Stimulated activated CD4-positive, alpha-beta T cell treated with anti-CD3 and anti-CD28 coated beads, Interleukin-1b, Interleukin-23, amount 100 ng/mL, for 1 hour (primary cell): ENCODE data around the gene TTC28.
"Not testable (repeated sequence)": the region's sequence is repeated elsewhere in the genome, so short reads cannot be mapped to it uniquely, and the experiment has no call there.

Experiments
- DNase-seq, 2 donors: peaks; one replicate each; pipeline ENCODE4 v3.0.0-alpha.2; 2020; ENCODE audit warnings: low read depth in 2 of 2

TTC28 gene

DNA sequence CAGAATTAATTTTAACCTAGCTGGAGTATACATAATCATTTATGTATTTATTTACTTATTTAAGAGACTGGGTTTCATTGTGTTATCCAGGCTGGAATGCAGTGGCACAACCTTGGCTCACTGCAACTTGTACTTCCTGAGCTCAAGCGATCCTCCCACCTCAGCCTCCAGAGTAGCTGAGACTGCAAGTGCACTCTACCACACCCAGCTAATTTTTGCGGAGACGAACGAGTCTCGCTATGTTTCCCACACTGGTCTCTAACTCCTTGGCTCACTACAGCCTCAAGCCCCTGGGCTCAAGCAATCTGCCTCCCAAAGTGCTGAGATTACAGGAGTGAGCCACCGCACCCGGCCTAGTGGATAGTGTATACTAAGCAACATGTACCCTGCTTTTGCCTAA lies 1.5 kb downstream of the TTC28 start:
- not testable (repeated sequence) for DNase-seq

- DNase-seq: peak in 1 of 2 donors; percentile 11
Observed at GRCh38 chr22:28674121-28674563, 5.5 kb downstream of the TTC28 start.

- no peak for DNase-seq
Observed at GRCh38 chr22:28670756-28671155, 8.9 kb downstream of the TTC28 start.

DNA sequence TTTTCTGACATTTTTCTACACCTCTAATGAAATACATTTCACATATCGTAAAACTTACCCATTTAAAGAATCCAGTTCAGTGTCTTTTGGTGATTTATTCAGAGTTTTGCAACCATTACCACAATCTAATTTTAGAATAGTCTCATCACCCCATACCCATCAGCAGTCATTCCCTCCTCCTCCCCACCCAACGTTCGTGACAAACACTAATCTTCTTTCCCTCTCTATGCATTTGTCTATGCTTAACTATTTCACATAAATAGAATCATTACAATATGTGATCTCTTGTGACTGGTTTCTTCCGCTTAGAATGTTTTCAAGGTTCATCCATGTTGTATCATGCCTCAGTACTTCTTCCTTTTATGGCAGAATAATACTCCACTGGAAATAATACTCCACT lies 9.5 kb downstream of the TTC28 start:
- no peak for DNase-seq

- no peak for DNase-seq
Observed at GRCh38 chr22:28669387-28669786, 10.3 kb downstream of the TTC28 start.

DNA sequence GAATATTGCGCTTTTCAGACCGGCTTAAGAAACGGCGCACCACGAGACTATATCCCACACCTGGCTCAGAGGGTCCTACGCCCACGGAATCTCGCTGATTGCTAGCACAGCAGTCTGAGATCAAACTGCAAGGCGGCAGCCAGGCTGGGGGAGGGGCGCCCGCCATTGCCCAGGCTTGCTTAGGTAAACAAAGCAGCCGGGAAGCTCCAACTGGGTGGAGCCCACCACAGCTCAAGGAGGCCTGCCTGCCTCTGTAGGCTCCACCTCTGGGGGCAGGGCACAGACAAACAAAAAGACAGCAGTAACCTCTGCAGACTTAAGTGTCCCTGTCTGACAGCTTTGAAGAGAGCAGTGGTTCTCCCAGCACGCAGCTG lies 16.1 kb downstream of the TTC28 start:
- not testable (repeated sequence) for DNase-seq

DNA sequence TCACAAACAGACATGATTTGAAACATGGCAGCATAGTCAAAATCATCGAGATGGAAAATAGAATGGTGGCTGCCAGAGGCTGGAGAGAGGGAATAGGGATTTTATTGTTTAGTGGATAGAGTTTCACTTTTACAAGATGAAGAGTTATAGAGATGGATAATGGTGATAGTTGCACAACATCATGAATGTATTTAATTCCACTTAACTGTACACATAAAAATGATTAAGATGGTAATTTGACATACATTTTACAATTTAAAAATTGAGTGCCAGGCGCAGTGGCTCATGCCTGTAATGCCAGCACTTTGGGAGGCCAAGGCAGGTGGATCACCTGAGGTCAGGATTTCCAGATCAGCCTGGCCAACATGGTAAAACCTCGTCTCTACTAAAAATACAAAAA lies 21.2 kb downstream of the TTC28 start:
- no peak for DNase-seq

- no peak for DNase-seq
Observed at GRCh38 chr22:28656181-28656580, 23.5 kb downstream of the TTC28 start.

GRCh38 chr22:28650463-28650862 lies 29.2 kb downstream of the TTC28 start:
- no peak for DNase-seq

DNA sequence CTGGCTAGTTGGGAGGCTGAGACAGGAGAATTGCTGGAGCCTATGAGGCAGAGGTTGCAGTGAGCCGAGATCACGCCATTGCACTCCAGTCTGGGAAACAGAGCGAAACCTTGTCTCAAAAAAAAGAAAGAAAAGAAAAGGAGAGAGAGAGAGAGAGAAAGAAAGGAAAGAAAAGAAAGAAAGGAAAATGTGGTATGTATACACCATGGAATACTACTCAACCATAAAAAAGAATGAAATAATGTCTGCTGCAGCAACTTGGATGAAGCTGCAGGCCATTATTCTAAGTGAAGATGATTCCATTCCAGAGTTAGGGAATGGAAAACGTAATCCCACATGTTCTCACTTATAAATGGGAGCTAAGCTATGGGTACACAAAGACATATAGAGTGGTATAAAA lies 30.8 kb downstream of the TTC28 start:
- DNase-seq: no peak

- DNase-seq: no peak
Observed at GRCh38 chr22:28647216-28647615, 32.4 kb downstream of the TTC28 start.

GRCh38 chr22:28639321-28639720 lies 40.3 kb downstream of the TTC28 start:
- no peak for DNase-seq

DNA sequence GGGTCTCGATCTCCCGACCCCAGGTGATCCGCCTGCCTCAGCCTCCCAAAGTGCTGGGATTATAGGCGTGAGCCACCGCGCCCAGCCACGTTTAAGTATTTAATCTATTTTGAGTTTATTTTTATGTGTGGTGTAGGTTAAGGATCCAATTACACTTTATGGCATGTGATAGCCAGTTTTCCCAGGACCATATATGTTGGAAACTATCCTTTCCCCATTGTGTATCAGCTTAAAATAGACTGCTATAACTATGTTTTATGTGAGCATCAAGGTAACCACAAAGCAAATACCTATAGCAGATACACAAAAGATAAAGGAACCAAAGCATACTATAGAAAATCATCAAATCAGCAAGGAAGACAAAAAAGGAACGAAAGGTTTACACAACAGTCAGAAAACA lies 42.4 kb downstream of the TTC28 start:
- DNase-seq: no peak

DNA sequence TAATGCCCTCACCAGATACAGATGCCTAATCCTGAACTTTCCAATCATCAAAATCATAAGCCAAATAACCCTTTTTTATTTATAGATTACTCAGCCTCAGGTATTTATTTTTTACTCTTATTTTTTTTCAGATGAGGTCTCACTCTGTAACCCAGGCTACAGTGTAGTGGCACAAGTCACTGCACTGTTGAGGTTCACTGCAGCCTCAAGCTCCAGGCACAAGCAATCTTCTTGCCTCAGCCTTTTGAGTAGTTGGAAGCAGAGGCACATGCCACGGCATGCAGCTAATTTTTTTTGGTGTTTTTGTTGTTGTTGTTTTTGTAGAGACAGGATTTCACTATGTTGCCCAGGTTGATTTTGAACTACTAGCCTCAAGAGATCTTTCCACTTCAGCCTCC lies 49.5 kb downstream of the TTC28 start:
- no peak for DNase-seq

- no peak for DNase-seq
Observed at GRCh38 chr22:28629420-28630176, 50.0 kb downstream of the TTC28 start.

DNA sequence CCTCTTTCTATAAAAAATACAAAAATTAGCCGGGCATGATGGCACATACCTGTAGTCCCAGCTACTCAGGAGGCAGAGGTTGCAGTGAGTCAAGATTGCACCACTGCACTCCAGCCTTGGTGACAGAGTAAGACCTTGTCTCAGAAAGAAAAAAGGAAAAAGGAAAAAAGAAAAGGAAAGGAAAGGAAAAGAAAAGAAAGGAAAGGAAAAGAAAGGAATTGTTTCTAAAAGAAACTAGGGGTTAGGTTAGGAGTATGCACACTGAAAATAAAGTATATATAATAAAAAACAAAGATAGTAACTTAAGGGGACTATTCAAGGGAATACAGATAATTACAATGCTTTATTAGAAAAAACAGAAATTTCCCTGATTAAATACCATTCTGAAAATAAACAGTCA lies 50.9 kb downstream of the TTC28 start:
- DNase-seq: no peak

- no peak for DNase-seq
Observed at GRCh38 chr22:28627791-28628190, 51.8 kb downstream of the TTC28 start.

DNA sequence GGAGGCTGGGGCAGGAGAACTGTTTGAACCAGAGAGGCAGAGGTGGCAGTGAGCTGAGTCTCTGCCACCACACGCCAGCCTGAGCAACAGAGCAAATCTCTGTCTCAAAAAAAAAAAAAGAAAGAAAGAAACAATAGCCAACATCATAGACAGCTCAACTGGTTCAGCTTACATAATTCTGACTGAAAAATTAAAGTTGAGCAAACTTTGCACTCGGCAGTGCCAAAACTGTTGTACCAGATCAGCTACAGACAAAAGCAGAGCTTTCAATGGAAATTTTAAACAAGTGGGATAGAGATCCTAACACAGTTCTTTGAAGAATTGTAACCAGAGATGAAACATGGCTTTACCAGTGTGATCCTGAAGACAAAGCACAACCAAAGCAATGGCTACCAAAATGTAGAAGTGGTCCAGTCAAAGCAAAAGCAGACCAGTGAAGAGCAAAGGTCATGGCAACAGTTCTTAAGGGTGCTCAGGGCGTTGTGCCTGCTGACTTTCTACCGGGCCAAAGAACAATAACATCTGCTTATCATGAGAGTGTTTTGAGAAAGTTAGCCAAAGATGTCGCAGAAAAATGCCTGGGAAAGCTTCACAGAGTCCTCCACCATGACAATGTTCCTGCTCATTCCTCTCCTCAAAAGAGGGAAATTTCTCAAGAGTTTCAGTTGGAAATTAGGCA lies 59.3 kb downstream of the TTC28 start:
- no peak for DNase-seq

DNA sequence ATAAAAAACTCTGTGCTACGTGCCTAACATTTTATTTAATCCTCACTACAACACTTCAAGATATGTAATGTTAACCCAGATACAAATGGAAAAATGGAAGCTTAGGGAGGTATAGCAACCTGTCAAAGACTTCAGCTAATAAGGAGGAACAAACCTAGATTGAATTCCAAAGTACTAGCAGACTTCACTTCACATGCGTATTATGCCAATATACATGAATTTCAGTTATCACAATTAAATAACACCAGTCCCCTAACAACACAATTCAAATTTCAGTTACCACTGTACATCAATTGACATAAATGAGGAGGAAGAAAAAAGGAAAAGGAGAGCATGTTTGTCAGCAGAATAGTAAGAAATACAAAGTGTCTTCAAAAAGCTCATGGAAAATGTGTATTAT lies 60.4 kb downstream of the TTC28 start:
- no peak for DNase-seq

GRCh38 chr22:28615423-28615822 lies 64.2 kb downstream of the TTC28 start:
- not testable (repeated sequence) for DNase-seq

DNA sequence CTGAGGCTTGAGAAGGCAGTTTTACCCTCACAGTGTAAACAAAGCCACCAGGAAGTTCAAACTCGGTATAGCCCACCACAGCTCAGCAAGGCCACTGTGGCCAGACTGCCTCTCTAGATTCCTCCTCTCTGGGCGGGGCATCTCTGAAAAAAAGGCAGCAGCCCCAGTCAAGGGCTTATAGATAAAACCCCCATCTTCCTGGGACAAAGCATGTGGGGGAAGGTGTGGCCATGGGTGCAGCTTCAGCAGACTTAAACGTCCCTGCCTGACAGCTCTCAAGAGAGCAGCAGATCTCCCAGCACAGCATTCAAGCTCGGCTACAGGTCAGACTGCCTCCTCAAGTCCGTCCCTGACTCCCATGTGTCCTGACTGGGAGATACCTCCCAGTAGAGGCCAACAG lies 69.7 kb downstream of the TTC28 start:
- DNase-seq: no peak

GRCh38 chr22:28608546-28608945 lies 71.1 kb downstream of the TTC28 start:
- DNase-seq: no peak

DNA sequence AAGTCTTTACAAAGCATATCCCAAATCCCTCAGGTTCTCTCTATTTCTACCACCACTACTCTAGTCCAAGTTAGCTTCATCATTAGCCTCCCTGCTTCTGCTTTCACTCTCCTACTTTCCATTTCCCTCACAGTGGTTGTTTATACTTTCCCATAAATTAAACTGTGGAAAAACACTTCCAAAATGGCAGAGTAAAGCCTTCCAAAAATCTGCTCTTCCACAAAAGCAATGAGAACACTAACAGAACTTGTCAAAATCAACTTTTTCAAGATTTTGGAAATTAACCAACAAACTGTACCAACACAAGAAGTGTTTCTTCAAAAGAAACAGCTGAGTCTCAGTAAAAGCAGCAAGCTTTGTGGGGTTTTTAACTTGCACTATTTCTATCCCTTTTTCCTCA lies 71.8 kb downstream of the TTC28 start:
- no peak for DNase-seq
